ENCODE data around the gene FOXO3. TPM values are rescaled to one million over a fixed set of nuclear protein-coding genes. Genes with fewer than 3 reads are reported as not detected.

The FOXO3 gene
- polyA plus RNA-seq, 1 of the 3 experiments (the other 2 are of a cell fraction): 8.1 TPM

- no peaks in the 10 kb centered on the region for H3K9me2 ChIP-seq
- TF ChIP-seq FOXM1 (IDR thresholded peaks at IDR 0.05; ENCODE audit: low read depth) (no peak), RCOR1 (IDR thresholded peaks at IDR 0.05; ENCODE audit: low read length) (no peak), TCF12 (IDR thresholded peaks at IDR 0.05) (no peak), IRF3 (IDR thresholded peaks at IDR 0.05; ENCODE audit: low read depth, low read length) (no peak), ZBTB33 (IDR thresholded peaks at IDR 0.05; ENCODE audit: borderline replicate concordance, low read depth) (no peak), RFX5 (IDR thresholded peaks at IDR 0.05; ENCODE audit: low read length) (no peak), EZH2phosphoT487 (IDR thresholded peaks at IDR 0.05; ENCODE audit: borderline replicate concordance, low read depth) (no peak), YY1 (IDR thresholded peaks at IDR 0.05; ENCODE audit: low read depth) (no peak), POLR2AphosphoS5 (IDR thresholded peaks at IDR 0.05; ENCODE audit: low read depth, low read length) (no peak), MEF2A (IDR thresholded peaks at IDR 0.05; ENCODE audit: borderline replicate concordance, low read depth) (no peak)
- 94% methylated on average over 6 of the region's 6 CpGs for WGBS (ENCODE audit: low lambda C conversion rate)
- H3K4me1 ChIP-seq (ENCODE audit: control insufficient read depth in 1 of 2, insufficient read depth in 2 of 2, low read depth in 1 of 2, low read length in 1 of 2): peaks cover 0 to 8% of the 10 kb centered on the region in 2 experiments; a peak in 1 of 4 replicates
- H2AFZ ChIP-seq (ENCODE audit: low read depth): no peak overlapping the region
- H4K20me1 ChIP-seq (ENCODE audit: insufficient read depth): no peaks in the 10 kb centered on the region
- no peak for DNase-seq
- no peaks in the 10 kb centered on the region for H3K27me3 ChIP-seq (ENCODE audit: insufficient read depth)
- no peak overlapping the region for H3K27ac ChIP-seq (ENCODE audit: low read depth in 2 of 2, low read length in 1 of 2)
- H3F3A ChIP-seq (replicated peaks; ENCODE audit: insufficient read depth): no peaks in the 10 kb centered on the region
- ChIA-PET CTCF (interaction anchor here (1.0 kb wide), 1 partner anchor 113 kb away, joined by 3 read pairs; no protein-coding TSS in a partner anchor), POLR2A (no interaction called here)
- no peak overlapping the region for H3K4me2 ChIP-seq
- H3K4me3 ChIP-seq (ENCODE audit: low read depth in 2 of 2, low read length in 1 of 2): no peak overlapping the region
- no peaks in the 10 kb centered on the region for H3K79me2 ChIP-seq (ENCODE audit: insufficient read depth)
- no peak overlapping the region for H3K9ac ChIP-seq
- peaks cover 0 to 4% of the 10 kb centered on the region in 2 experiments for H3K36me3 ChIP-seq (replicated peaks in 1 of 2; ENCODE audit: control insufficient read depth in 1 of 2, insufficient read depth in 2 of 2, low read length in 1 of 2)
- H3K9me3 ChIP-seq: no peaks in the 10 kb centered on the region
These were observed 134.1 kb downstream of the FOXO3 start for GRCh38 chr6:108694816-108695215.

GRCh38 chr6:108697561-108698161, 136.9 kb downstream of the FOXO3 start:
- TF ChIP-seq USF2 (IDR thresholded peaks at IDR 0.05; ENCODE audit: borderline replicate concordance, low read depth, low read length) (no peak), IRF3 (IDR thresholded peaks at IDR 0.05; ENCODE audit: low read depth, low read length) (no peak), RAD21 (IDR thresholded peaks at IDR 0.05; ENCODE audit: low read length) (no peak), GATA2 (CRISPR knock-in tag; IDR thresholded peaks at IDR 0.05) (no peak), NRF1 (IDR thresholded peaks at IDR 0.05; ENCODE audit: low read depth, low read length) (no peak), MXI1 (IDR thresholded peaks at IDR 0.05; ENCODE audit: low read depth, low read length) (no peak), CTCF (IDR thresholded peaks at IDR 0.05) (no peak), NFIC (IDR thresholded peaks at IDR 0.05; ENCODE audit: borderline replicate concordance) (no peak), CHD2 (IDR thresholded peaks at IDR 0.05; ENCODE audit: low read length, partially characterized antibody) (no peak), TCF12 (IDR thresholded peaks at IDR 0.05) (no peak), ELF1 (IDR thresholded peaks at IDR 0.05) (no peak), YY1 (IDR thresholded peaks at IDR 0.05; ENCODE audit: low read depth) (no peak), TEAD4 (IDR thresholded peaks at IDR 0.05; ENCODE audit: borderline replicate concordance, insufficient read depth) (no peak)
- DNase-seq: no peak
- Histone ChIP-seq H2AFZ (ENCODE audit: low read depth) (no peak overlapping the region), H3K4me1 (ENCODE audit: control insufficient read depth in 1 of 2, insufficient read depth in 2 of 2, low read depth in 1 of 2, low read length in 1 of 2) (no peaks in the 10 kb centered on the region; a peak in 1 of 4 replicates), H3K27ac (ENCODE audit: low read depth in 2 of 2, low read length in 1 of 2) (no peak overlapping the region), H3K9ac (no peak overlapping the region), H3K9me3 (peaks cover 12% of the 10 kb centered on the region; the same call in 1 of the 2 replicates), H3F3A (replicated peaks; ENCODE audit: insufficient read depth) (no peaks in the 10 kb centered on the region), H4K20me1 (ENCODE audit: insufficient read depth) (no peaks in the 10 kb centered on the region), H3K9me2 (no peaks in the 10 kb centered on the region), H3K79me2 (ENCODE audit: insufficient read depth) (no peaks in the 10 kb centered on the region), H3K27me3 (ENCODE audit: insufficient read depth) (no peaks in the 10 kb centered on the region), H3K4me2 (no peak overlapping the region), H3K36me3 (replicated peaks in 1 of 2; ENCODE audit: control insufficient read depth in 1 of 2, insufficient read depth in 2 of 2, low read length in 1 of 2) (no peaks in the 10 kb centered on the region), H3K4me3 (ENCODE audit: low read depth in 2 of 2, low read length in 1 of 2) (no peak overlapping the region)
- 89% methylated on average over 15 of the region's 15 CpGs for WGBS (ENCODE audit: low lambda C conversion rate)
- ChIA-PET CTCF (interaction anchor here (0.9 kb wide), 1 partner anchor 11 kb away, joined by 3 read pairs; no protein-coding TSS in a partner anchor), POLR2A (no interaction called here)

Measured in SK-N-SH (cell line).